ENCODE data around the gene PAK2.
"Not testable (repeated sequence)": the region's sequence is repeated elsewhere in the genome, so short reads cannot be mapped to it uniquely, and the experiment has no call there.

DNA sequence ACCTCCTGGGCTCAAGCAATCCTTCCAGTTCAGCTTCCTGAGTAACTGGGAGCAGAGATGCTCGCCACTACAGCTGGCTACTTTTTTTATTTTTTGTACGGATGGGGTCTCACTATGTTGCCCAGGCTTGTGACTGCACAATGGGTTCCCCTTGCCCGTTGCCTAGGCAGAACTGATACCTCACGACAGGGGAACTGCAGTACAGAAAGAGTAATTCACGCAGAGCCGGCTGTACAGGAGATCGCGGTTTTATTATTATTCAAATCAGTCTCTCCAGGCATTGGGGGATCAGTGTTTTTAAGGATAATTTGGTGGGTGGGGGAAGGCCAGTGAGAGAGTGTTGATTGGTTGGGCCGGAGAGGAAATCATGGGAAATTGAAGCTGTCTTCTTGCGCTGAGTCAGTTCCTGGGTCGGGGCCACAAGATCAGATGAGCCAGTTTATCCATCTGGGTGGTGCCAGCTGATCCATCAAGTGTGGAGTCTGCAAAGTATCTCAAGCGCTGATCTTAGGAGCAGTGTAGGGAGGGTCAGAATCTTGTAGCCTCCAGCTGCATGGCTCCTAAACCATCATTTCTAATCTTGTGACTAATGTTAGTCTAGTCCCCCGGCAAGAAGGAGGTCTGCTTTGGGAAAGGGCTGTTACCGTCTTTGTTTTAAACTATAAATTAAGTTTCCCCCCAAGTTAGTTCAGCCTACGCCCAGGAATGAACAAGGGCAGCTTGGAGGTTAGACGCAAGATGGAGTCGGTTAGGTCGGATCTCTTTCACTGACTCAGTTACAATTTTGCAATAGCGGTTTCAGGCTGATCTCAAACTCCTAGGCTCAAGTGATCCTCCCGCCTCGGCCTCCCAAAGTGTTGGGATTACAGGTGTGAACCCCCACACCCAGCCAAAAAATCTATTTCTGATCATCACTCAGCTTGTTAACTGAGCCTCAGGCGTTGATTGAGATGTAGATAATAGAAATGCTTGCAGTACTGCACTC lies 104.9 kb downstream of the PAK2 start:
- not testable (repeated sequence) for TF ChIP-seq CTCF (conservative IDR thresholded peaks at IDR 0.05; ENCODE audit: low read depth, low read length); MAZ (IDR thresholded peaks at IDR 0.05; ENCODE audit: borderline replicate concordance, low read depth, low read length); RFX5 (IDR thresholded peaks at IDR 0.05; ENCODE audit: low read depth, low read length); POLR2A (IDR thresholded peaks at IDR 0.05; ENCODE audit: low read depth, low read length); ELK1 (IDR thresholded peaks at IDR 0.05; ENCODE audit: borderline replicate concordance, low read depth, low read length)
